Hepatocyte (in vitro differentiated cells): ENCODE data around the gene EFHD1. TPM values are rescaled to one million over a fixed set of nuclear protein-coding genes. Genes with fewer than 3 reads are reported as not detected.

Experiments used
- DNase-seq: peaks from one replicate; pipeline ENCODE4 v3.0.0-alpha.2; 2016; ENCODE audit warnings: low spot score
- H2AFZ ChIP-seq: fragments of 200-600 bp; sonication (generic); 2 replicates; pipeline ENCODE4 v1.6.0; 2016; ENCODE audit warnings: antibody characterized with exemption, mild to moderate bottlenecking
- H3K27ac ChIP-seq: fragments of 200-600 bp; sonication (generic); 2 replicates; pipeline ENCODE4 v1.5.1; 2016; ENCODE audit warnings: mild to moderate bottlenecking
- H3K27me3 ChIP-seq: fragments of 200-600 bp; sonication (generic); 2 replicates; pipeline ENCODE4 v1.6.1; 2016
- H3K36me3 ChIP-seq: fragments of 200-600 bp; sonication (generic); replicated peaks from 2 replicates; pipeline ENCODE4 v1.5.1; 2016; ENCODE audit warnings: low read depth; ENCODE audit not compliant: insufficient read depth
- H3K4me1 ChIP-seq: fragments of 200-600 bp; sonication (generic); 2 replicates; pipeline ENCODE4 v1.5.1; 2016; ENCODE audit warnings: mild to moderate bottlenecking, moderate library complexity; ENCODE audit not compliant: insufficient read depth
- H3K4me2 ChIP-seq: fragments of 200-600 bp; sonication (generic); 2 replicates; pipeline ENCODE4 v1.6.0; 2016
- H3K4me3 ChIP-seq: fragments of 200-600 bp; sonication (generic); 2 replicates; pipeline ENCODE4 v1.5.1; 2016; ENCODE audit warnings: mild to moderate bottlenecking
- H3K79me2 ChIP-seq: fragments of 200-600 bp; sonication (generic); 2 replicates; pipeline ENCODE4 v1.6.0; 2017; ENCODE audit warnings: mild to moderate bottlenecking
- H3K9me2 ChIP-seq: fragments of 200-600 bp; sonication (generic); replicated peaks from 2 replicates; pipeline ENCODE4 v1.6.0; 2017; ENCODE audit warnings: mild to moderate bottlenecking; ENCODE audit not compliant: insufficient read depth
- H3K9me3 ChIP-seq: fragments of 200-600 bp; sonication (generic); 2 replicates; pipeline ENCODE4 v1.5.1; 2016; ENCODE audit warnings: low read depth, mild to moderate bottlenecking
- H4K20me1 ChIP-seq: fragments of 200-600 bp; sonication (generic); 2 replicates; pipeline ENCODE4 v1.6.0; 2016; ENCODE audit warnings: mild to moderate bottlenecking; ENCODE audit not compliant: insufficient read depth, poor library complexity, severe bottlenecking
- EZH2 ChIP-seq: fragments of 200-600 bp; sonication (generic); IDR thresholded peaks from 2 replicates; pipeline ENCODE4 v1.6.1; 2016; ENCODE audit warnings: antibody characterized with exemption, mild to moderate bottlenecking, borderline replicate concordance
- EZH2phosphoT487 ChIP-seq: fragments of 200-600 bp; sonication (generic); IDR thresholded peaks from one replicate; pipeline ENCODE4 v1.6.1; 2018; ENCODE audit warnings: antibody characterized with exemption, mild to moderate bottlenecking, low read depth, moderate library complexity; ENCODE audit not compliant: unreplicated experiment, severe bottlenecking
- WGBS: methylation state at CpG from one replicate; pipeline ENCODE4 v1.1.6; 2016; ENCODE audit warnings: low lambda C conversion rate; ENCODE audit errors: missing lambda C conversion rate; 5-methylcytosine and 5-hydroxymethylcytosine counted together
- polyA plus RNA-seq: library from polyadenylated mRNA; unstranded; fragments of >200 nt; fragmentation: Nextera tagmentation; extraction: Ambion mirVana; gene quantifications from 2 replicates; pipeline ENCODE4 v1.2.1, GENCODE V29; 2016
- total RNA-seq: library from RNA; depleted of rRNA; stranded (reverse); fragments of >200 nt; gene quantifications from 2 replicates; pipeline ENCODE4 v1.2.3, GENCODE V29; 2014
- TF ChIP-seq, protein P1 (sequence below): fragments of 200-600 bp; sonication (generic); IDR thresholded peaks from 2 replicates; pipeline ENCODE4 v1.5.1; 2016; ENCODE audit warnings: antibody characterized with exemption, mild to moderate bottlenecking; ENCODE audit not compliant: poor library complexity

Gene EFHD1
- total and polyA plus RNA-seq, 2 experiments from 2014 or later: 3.0 to 6.7 TPM

DNA sequence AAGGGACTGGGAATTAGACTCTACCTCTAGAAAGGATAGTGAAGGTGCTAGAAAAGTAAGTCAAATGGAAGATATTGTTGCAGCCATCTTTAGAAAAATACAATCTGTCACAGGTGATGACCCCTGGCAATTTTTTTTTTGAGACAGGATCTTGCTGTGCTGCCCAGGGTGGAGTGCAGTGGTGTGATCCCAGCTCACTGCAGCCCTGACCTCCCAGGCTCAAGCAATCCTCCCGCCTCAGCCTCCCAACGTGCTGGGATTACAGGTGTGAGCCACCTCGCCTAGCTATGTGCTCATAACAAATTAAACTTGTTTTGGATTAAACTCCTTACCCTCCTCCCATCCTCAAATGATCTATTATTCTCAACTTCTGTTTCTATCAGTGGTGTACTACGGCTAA lies 59.9 kb downstream of the EFHD1 start:
- H3K27ac ChIP-seq: no peak overlapping the region
- H3K9me2 ChIP-seq: no peaks in the 10 kb centered on the region
- DNase-seq: no peak
- 87% methylated on average over 4 of the region's 4 CpGs for WGBS
- no peaks in the 10 kb centered on the region for H3K36me3 ChIP-seq
- TF ChIP-seq, protein P1, sequence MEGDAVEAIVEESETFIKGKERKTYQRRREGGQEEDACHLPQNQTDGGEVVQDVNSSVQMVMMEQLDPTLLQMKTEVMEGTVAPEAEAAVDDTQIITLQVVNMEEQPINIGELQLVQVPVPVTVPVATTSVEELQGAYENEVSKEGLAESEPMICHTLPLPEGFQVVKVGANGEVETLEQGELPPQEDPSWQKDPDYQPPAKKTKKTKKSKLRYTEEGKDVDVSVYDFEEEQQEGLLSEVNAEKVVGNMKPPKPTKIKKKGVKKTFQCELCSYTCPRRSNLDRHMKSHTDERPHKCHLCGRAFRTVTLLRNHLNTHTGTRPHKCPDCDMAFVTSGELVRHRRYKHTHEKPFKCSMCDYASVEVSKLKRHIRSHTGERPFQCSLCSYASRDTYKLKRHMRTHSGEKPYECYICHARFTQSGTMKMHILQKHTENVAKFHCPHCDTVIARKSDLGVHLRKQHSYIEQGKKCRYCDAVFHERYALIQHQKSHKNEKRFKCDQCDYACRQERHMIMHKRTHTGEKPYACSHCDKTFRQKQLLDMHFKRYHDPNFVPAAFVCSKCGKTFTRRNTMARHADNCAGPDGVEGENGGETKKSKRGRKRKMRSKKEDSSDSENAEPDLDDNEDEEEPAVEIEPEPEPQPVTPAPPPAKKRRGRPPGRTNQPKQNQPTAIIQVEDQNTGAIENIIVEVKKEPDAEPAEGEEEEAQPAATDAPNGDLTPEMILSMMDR: no peak
- TF ChIP-seq EZH2phosphoT487 (no peak), EZH2 (no peak)
- H4K20me1 ChIP-seq: peaks cover 4% of the 10 kb centered on the region
- H3K4me2 ChIP-seq: no peak overlapping the region
- H3K4me3 ChIP-seq: no peak overlapping the region
- H3K27me3 ChIP-seq: no peaks in the 10 kb centered on the region
- peaks cover 8% of the 10 kb centered on the region for H3K79me2 ChIP-seq
- H2AFZ ChIP-seq: no peak overlapping the region
- H3K4me1 ChIP-seq: peaks cover 3% of the 10 kb centered on the region
- no peaks in the 10 kb centered on the region for H3K9me3 ChIP-seq

DNA sequence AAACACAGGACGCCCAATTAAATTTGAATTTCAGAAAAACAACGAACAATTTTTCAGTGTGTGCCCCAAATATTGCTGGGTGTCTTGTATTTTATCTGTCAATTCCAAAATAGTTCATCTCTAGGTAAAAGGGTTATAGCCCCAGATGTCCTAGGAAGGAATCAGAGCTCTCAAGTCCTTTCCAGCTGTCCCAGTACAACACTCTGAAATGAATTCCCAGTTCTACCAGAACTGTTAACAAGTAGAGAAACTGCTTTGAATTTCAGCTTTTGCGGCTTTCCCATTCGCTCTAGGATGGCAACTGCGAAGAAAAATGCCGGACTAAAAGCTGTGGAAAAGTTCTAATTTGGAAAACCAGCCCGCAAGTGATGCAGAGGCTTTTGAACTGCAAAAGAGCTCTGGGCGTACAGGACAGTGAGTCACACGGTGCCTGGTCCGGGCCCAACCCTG lies 63.2 kb downstream of the EFHD1 start:
- DNase-seq: no peak
- Histone ChIP-seq H3K9me3 (no peaks in the 10 kb centered on the region), H3K27me3 (no peaks in the 10 kb centered on the region), H3K27ac (peak overlapping the region; percentile 76), H3K9me2 (no peaks in the 10 kb centered on the region), H3K4me2 (peak overlapping the region; percentile 73), H3K79me2 (peaks cover 41% of the 10 kb centered on the region), H3K4me3 (no peak overlapping the region), H3K4me1 (peaks cover 18% of the 10 kb centered on the region), H2AFZ (peak overlapping the region; percentile 91), H4K20me1 (peaks cover 35% of the 10 kb centered on the region), H3K36me3 (no peaks in the 10 kb centered on the region)
- 58% methylated on average over 10 of the region's 10 CpGs for WGBS
- TF ChIP-seq EZH2: no peak
- TF ChIP-seq, protein P1: no peak
- TF ChIP-seq EZH2phosphoT487: no peak

DNA sequence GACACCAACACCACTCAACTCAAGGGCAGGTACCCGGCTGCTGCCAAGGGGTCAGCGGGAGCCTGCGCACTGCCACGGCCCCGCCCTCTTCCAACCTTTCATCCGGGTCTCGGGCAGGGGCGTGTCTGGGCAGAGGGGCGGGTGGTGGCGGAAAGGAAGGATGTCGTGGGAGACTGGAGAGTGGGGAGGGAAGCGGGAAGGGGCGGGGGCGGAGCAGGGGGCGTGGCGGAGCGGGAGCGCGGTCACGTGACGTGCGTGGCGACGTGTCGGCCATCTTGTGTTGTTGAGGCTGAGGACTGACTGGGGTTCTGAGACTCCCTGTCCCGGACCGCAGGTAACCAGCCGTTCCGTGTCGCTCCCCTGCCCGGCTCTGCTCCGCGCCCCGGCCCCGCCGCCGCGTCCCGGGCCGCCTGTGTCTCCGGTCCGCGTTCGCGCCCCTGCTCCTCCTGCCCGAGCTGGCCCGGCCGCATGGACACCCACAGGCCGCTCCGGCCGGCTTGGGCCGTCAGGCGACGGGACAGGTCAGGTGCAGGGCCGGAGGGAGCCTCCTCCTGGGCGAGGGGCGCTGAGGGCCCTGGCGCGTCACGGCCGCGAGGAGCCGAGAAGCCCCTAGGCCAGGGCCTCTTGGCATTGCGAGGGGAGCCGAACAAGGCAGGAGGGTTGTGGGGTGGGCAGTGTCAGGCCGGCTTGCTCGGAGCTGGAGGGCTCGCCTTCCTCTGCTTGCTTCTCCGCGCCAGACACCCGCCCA lies 63.8 kb downstream of the EFHD1 start, which contains the start of gene GIGYF2:
TSS of gene GIGYF2 (plus strand) at position 273 of the 748 bp plus-strand sequence. CDS start 37,867 bp downstream, outside the sequence.
- H3K36me3 ChIP-seq: no peaks in the 10 kb centered on the region
- H3K4me3 ChIP-seq: peak within 1 kb of the TSS; percentile 83
- H2AFZ ChIP-seq: peak within 1 kb of the TSS; percentile 91
- no peaks in the 10 kb centered on the region for H3K9me3 ChIP-seq
- H3K27me3 ChIP-seq: no peaks in the 10 kb centered on the region
- H3K4me2 ChIP-seq: peak within 1 kb of the TSS; percentile 89
- H3K9me2 ChIP-seq: no peaks in the 10 kb centered on the region
- H3K4me1 ChIP-seq: peaks cover 18% of the 10 kb centered on the region
- 1% methylated on average over 37 of the region's 71 CpGs for WGBS
- H3K27ac ChIP-seq: peak within 1 kb of the TSS; percentile 95
- TF ChIP-seq, protein P1: no peak
- TF ChIP-seq EZH2phosphoT487: no peak
- TF ChIP-seq EZH2: no peak
- DNase-seq: peak; percentile 97
- peaks cover 41% of the 10 kb centered on the region for H4K20me1 ChIP-seq
- peaks cover 47% of the 10 kb centered on the region for H3K79me2 ChIP-seq
